GM12878 (cell line): Measurements from ENCODE around the gene DLGAP5. TPM values are rescaled to one million over a fixed set of nuclear protein-coding genes. Genes with fewer than 3 reads are reported as not detected.

ENCODE experiments used
- ASH2L ChIP-seq: fragments of 300-600, 200-600 bp; sonication (generic); IDR thresholded peaks from 2 replicates; pipeline ENCODE4 v1.6.1; 2017; ENCODE audit warnings: low read depth, mild to moderate bottlenecking, borderline replicate concordance
- BCL11A ChIP-seq: IDR thresholded peaks from 2 replicates; pipeline ENCODE4 v1.6.1; 2011; ENCODE audit warnings: low read depth, low read length
- BCL3 ChIP-seq: IDR thresholded peaks from 2 replicates; pipeline ENCODE4 v1.6.1; 2011; ENCODE audit warnings: borderline replicate concordance, low read depth, mild to moderate bottlenecking, moderate library complexity, low read length; ENCODE audit not compliant: insufficient read depth, poor library complexity, severe bottlenecking
- CREM ChIP-seq: IDR thresholded peaks from 2 replicates; pipeline ENCODE4 v1.6.1; 2014; ENCODE audit warnings: antibody characterized with exemption, low read depth
- DPF2 ChIP-seq: fragments of 450-650 bp; IDR thresholded peaks from 2 replicates; pipeline ENCODE4 v1.6.1; 2017; ENCODE audit warnings: mild to moderate bottlenecking
- EGR1 ChIP-seq, 2 experiments: IDR thresholded peaks; 1 replicate in 1 of 2; 2 replicates in 1 of 2; pipeline ENCODE4 v1.6.1; 2011 to 2012; ENCODE audit warnings: low read depth in 2 of 2, low read length in 2 of 2, borderline replicate concordance in 1 of 2, mild to moderate bottlenecking in 1 of 2, moderate library complexity in 1 of 2
- IKZF1 ChIP-seq: fragments of 450-650 bp; conservative IDR thresholded peaks from 2 replicates; pipeline ENCODE4 v1.6.1; 2017; ENCODE audit warnings: antibody characterized with exemption, mild to moderate bottlenecking
- MAX ChIP-seq: IDR thresholded peaks from 2 replicates; pipeline ENCODE4 v1.6.1; 2012; ENCODE audit warnings: low read depth, low read length, improper control_type of control experiment
- MEF2A ChIP-seq: IDR thresholded peaks from 2 replicates; pipeline ENCODE4 v1.6.1; 2011; ENCODE audit warnings: low read depth, mild to moderate bottlenecking, low read length, moderate library complexity; ENCODE audit not compliant: insufficient read depth
- MYB ChIP-seq: fragments of 150-350 bp; IDR thresholded peaks from 2 replicates; pipeline ENCODE4 v1.6.1; 2014; ENCODE audit warnings: mild to moderate bottlenecking, low read depth, low read length, borderline replicate concordance
- MYC ChIP-seq: IDR thresholded peaks from 2 replicates; pipeline ENCODE4 v1.6.1; 2011; ENCODE audit warnings: mild to moderate bottlenecking, low read length, moderate library complexity, inconsistent platforms; ENCODE audit not compliant: insufficient read depth, insufficient replicate concordance, insufficient read length, severe bottlenecking
- PML ChIP-seq: IDR thresholded peaks from 2 replicates; pipeline ENCODE4 v1.6.1; 2012; ENCODE audit warnings: low read length, inconsistent platforms
- RCOR1 ChIP-seq: conservative IDR thresholded peaks from 2 replicates; pipeline ENCODE4 v1.6.1; 2012; ENCODE audit warnings: low read depth, low read length, improper control_type of control experiment
- REST ChIP-seq: IDR thresholded peaks from 2 replicates; pipeline ENCODE4 v1.6.1; 2012; ENCODE audit warnings: mild to moderate bottlenecking, low read depth, low read length
- RUNX3 ChIP-seq: IDR thresholded peaks from 2 replicates; pipeline ENCODE4 v1.6.1; 2012; ENCODE audit warnings: low read length, inconsistent platforms
- SMARCA5 ChIP-seq: fragments of 450-650 bp; IDR thresholded peaks from 2 replicates; pipeline ENCODE4 v1.6.1; 2017; ENCODE audit warnings: mild to moderate bottlenecking
- SUPT20H ChIP-seq: IDR thresholded peaks from 2 replicates; pipeline ENCODE4 v1.6.1; 2011; ENCODE audit warnings: low read depth, mild to moderate bottlenecking, low read length, moderate library complexity, borderline replicate concordance; ENCODE audit not compliant: control insufficient read depth
- TAF1 ChIP-seq: IDR thresholded peaks from 2 replicates; pipeline ENCODE4 v1.6.1; 2011; ENCODE audit warnings: mild to moderate bottlenecking, low read depth, low read length, borderline replicate concordance
- ZBTB33 ChIP-seq: fragments of 450-650 bp; IDR thresholded peaks from 2 replicates; pipeline ENCODE4 v1.6.1; 2017; ENCODE audit warnings: mild to moderate bottlenecking
- polyA plus RNA-seq, 11 experiments: library from polyadenylated mRNA; depleted of rRNA in 4 of 11; unstranded in 6 of 11; stranded (reverse) in 5 of 11; fragments of >200 nt; fragmentation: Nextera tagmentation in 4 of 11; fragmentation: Illumina TruSeq in 1 of 11; extraction: Ambion mirVana in 4 of 11; extraction: Trizol in 1 of 11; gene quantifications; 1 replicate in 1 of 11; 2 replicates in 10 of 11; pipeline versions ENCODE4 v1.2.1 to v1.2.3, GENCODE V29; 2011 to 2016; ENCODE audit warnings: inconsistent platforms in 2 of 11, missing spikeins in 2 of 11, low read depth in 1 of 11
- total RNA-seq, 4 experiments: library from RNA; depleted of rRNA in 3 of 4; stranded (reverse); fragments of >200 nt in 3 of 4; fragmentation: Illumina TruSeq in 1 of 4; extraction: Trizol in 1 of 4; gene quantifications; 2 replicates each; pipeline versions ENCODE4 v1.2.1 to v1.2.3, GENCODE V29; 2013 to 2021
- TF ChIP-seq, protein P1 (sequence below): fragments of 450-650 bp; IDR thresholded peaks from 2 replicates; pipeline ENCODE4 v1.6.1; 2017; ENCODE audit warnings: borderline replicate concordance

The DLGAP5 gene
- total and polyA plus RNA-seq, 10 of the 15 experiments (the other 5 are each of a cell fraction or from before 2014, with no cell fraction given): 40.9 to 106 (median 67.6) TPM

GRCh38 chr14:55129428-55130195 lies 61.8 kb downstream of the DLGAP5 start (continued):
- TF ChIP-seq EGR1 (IDR thresholded peaks at IDR 0.05; ENCODE audit: borderline replicate concordance in 1 of 2, low read depth in 2 of 2, low read length in 2 of 2): no peak
- TF ChIP-seq ZBTB33: no peak
- TF ChIP-seq, protein P1, sequence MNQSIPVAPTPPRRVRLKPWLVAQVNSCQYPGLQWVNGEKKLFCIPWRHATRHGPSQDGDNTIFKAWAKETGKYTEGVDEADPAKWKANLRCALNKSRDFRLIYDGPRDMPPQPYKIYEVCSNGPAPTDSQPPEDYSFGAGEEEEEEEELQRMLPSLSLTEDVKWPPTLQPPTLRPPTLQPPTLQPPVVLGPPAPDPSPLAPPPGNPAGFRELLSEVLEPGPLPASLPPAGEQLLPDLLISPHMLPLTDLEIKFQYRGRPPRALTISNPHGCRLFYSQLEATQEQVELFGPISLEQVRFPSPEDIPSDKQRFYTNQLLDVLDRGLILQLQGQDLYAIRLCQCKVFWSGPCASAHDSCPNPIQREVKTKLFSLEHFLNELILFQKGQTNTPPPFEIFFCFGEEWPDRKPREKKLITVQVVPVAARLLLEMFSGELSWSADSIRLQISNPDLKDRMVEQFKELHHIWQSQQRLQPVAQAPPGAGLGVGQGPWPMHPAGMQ: no peak
- no peak; the same call in 1 of the 2 replicates for TF ChIP-seq RUNX3
- no peak for TF ChIP-seq MYC
- TF ChIP-seq SUPT20H: no peak
- no peak for TF ChIP-seq RCOR1
- TF ChIP-seq ASH2L: no peak
- TF ChIP-seq BCL11A: no peak
- TF ChIP-seq MYB: no peak
- TF ChIP-seq IKZF1: peak; percentile 93
- TF ChIP-seq CREM: no peak
- no peak for TF ChIP-seq MEF2A
- 0 out of 2 replicates have a peak, but pooled peaks have one; percentile 17 for TF ChIP-seq TAF1
- no peak for TF ChIP-seq REST
- peak; percentile 87 for TF ChIP-seq MAX
- TF ChIP-seq SMARCA5: no peak
- no peak for TF ChIP-seq BCL3
- TF ChIP-seq DPF2: peak; percentile 62; the same call in 1 of the 2 replicates
- TF ChIP-seq PML: no peak
